ACC112 (cell line): Measurements from ENCODE around the gene SMIM21.

Experiments used
- H2AFZ ChIP-seq: fragments of 200-600 bp; sonication (generic); one replicate; pipeline ENCODE4 v1.6.0; 2017; ENCODE audit warnings: antibody characterized with exemption, low read length; ENCODE audit not compliant: unreplicated experiment
- H3K27ac ChIP-seq: fragments of 200-600 bp; sonication (generic); 2 replicates; pipeline ENCODE4 v1.5.1; 2014; ENCODE audit warnings: low read depth, mild to moderate bottlenecking, antibody characterized with exemption, low read length, moderate library complexity
- H3K27me3 ChIP-seq: fragments of 200-600 bp; sonication (generic); 2 replicates; pipeline ENCODE4 v1.6.1; 2014; ENCODE audit warnings: mild to moderate bottlenecking, antibody characterized with exemption, low read length, moderate library complexity, mixed read lengths; ENCODE audit not compliant: insufficient read depth
- H3K36me3 ChIP-seq: fragments of 200-600 bp; sonication (generic); 2 replicates; pipeline ENCODE4 v1.6.1; 2016; ENCODE audit warnings: mild to moderate bottlenecking, antibody characterized with exemption, low read length, moderate library complexity, mixed read lengths; ENCODE audit not compliant: insufficient read depth
- H3K4me1 ChIP-seq: fragments of 200-600 bp; sonication (generic); one replicate; pipeline ENCODE4 v1.6.1; 2016; ENCODE audit warnings: low read length, mixed read lengths; ENCODE audit not compliant: insufficient read depth, unreplicated experiment, control insufficient read depth
- H3K4me3 ChIP-seq: fragments of 200-600 bp; sonication (generic); 2 replicates; pipeline ENCODE4 v1.5.1; 2014; ENCODE audit warnings: mild to moderate bottlenecking, low read depth, low read length
- H3K79me2 ChIP-seq: fragments of 200-600 bp; sonication (generic); one replicate; pipeline ENCODE4 v1.6.0; 2016; ENCODE audit warnings: low read length; ENCODE audit not compliant: control insufficient read depth, unreplicated experiment, insufficient read depth

SMIM21 gene

GRCh38 chr18:75405351-75405750 is 22.2 kb downstream of the SMIM21 start:
- peaks cover 4% of the 10 kb centered on the region; the same call in 1 of the 2 replicates for H3K27me3 ChIP-seq
- H3K4me1 ChIP-seq = peaks cover 27% of the 10 kb centered on the region
- H3K27ac ChIP-seq = no peak overlapping the region
- H2AFZ ChIP-seq = no peak overlapping the region
- no peaks in the 10 kb centered on the region for H3K36me3 ChIP-seq
- no peaks in the 10 kb centered on the region for H3K79me2 ChIP-seq
- H3K4me3 ChIP-seq = no peak overlapping the region

DNA sequence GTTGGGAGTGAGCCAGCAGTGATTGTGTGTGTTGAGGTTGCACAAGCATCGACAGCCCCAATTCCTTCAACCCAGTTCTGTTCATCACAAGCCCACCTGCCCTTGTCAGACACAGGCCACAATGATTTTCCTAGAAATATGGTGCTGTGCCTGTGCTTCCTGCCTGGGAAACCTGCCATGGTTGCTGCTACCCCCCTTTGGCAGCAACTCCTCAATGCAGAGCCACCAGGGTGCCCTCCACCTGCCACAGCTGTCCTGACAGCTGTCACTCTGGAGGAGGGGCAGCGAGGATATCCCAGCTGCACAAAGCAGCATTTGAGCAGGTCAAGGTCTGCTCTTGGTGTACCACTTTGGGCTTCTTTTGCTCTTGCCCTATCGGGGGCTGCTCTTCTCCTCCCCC is 27.1 kb downstream of the SMIM21 start:
- no peak overlapping the region for H3K27ac ChIP-seq
- no peaks in the 10 kb centered on the region for H3K4me1 ChIP-seq
- no peak overlapping the region for H2AFZ ChIP-seq
- peaks cover 21% of the 10 kb centered on the region for H3K27me3 ChIP-seq
- H3K36me3 ChIP-seq = no peaks in the 10 kb centered on the region
- no peaks in the 10 kb centered on the region for H3K79me2 ChIP-seq
- H3K4me3 ChIP-seq = no peak overlapping the region

GRCh38 chr18:75395137-75395536 is 32.4 kb downstream of the SMIM21 start:
- no peak overlapping the region for H2AFZ ChIP-seq
- H3K27me3 ChIP-seq = peaks cover 24% of the 10 kb centered on the region
- H3K36me3 ChIP-seq = no peaks in the 10 kb centered on the region
- no peak overlapping the region for H3K27ac ChIP-seq
- no peaks in the 10 kb centered on the region for H3K4me1 ChIP-seq
- H3K79me2 ChIP-seq = no peaks in the 10 kb centered on the region
- H3K4me3 ChIP-seq = no peak overlapping the region

DNA sequence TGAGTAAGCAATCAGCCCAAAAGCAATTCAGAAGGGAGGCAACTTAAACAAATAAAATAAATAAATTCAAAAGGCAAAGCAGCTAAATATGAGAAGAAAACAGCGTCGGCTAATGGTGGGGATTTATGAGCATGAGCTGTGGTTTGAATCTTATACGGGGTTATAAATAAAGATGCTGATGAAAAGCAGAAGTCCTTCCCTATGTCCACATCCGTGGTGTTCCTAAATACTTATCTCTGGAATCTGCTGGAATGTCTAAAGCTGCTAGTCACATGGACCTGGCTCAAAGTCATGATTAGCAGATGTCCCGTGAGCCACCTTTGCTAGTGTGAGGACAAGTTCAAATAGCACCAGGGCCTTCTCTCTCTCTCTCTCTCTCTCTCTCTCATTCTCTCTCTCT is 33.8 kb downstream of the SMIM21 start:
- Histone ChIP-seq H3K79me2 (no peaks in the 10 kb centered on the region), H2AFZ (no peak overlapping the region), H3K4me1 (no peaks in the 10 kb centered on the region), H3K36me3 (no peaks in the 10 kb centered on the region), H3K27ac (no peak overlapping the region), H3K27me3 (peaks cover 19% of the 10 kb centered on the region; the same call in 1 of the 2 replicates), H3K4me3 (no peak overlapping the region)

- Histone ChIP-seq H2AFZ (no peak overlapping the region), H3K4me3 (no peak overlapping the region), H3K79me2 (no peaks in the 10 kb centered on the region), H3K27me3 (peaks cover 13% of the 10 kb centered on the region; the same call in 1 of the 2 replicates), H3K36me3 (no peaks in the 10 kb centered on the region), H3K27ac (no peak overlapping the region), H3K4me1 (no peaks in the 10 kb centered on the region)
These were observed 35.3 kb downstream of the SMIM21 start for GRCh38 chr18:75392226-75392578.

DNA sequence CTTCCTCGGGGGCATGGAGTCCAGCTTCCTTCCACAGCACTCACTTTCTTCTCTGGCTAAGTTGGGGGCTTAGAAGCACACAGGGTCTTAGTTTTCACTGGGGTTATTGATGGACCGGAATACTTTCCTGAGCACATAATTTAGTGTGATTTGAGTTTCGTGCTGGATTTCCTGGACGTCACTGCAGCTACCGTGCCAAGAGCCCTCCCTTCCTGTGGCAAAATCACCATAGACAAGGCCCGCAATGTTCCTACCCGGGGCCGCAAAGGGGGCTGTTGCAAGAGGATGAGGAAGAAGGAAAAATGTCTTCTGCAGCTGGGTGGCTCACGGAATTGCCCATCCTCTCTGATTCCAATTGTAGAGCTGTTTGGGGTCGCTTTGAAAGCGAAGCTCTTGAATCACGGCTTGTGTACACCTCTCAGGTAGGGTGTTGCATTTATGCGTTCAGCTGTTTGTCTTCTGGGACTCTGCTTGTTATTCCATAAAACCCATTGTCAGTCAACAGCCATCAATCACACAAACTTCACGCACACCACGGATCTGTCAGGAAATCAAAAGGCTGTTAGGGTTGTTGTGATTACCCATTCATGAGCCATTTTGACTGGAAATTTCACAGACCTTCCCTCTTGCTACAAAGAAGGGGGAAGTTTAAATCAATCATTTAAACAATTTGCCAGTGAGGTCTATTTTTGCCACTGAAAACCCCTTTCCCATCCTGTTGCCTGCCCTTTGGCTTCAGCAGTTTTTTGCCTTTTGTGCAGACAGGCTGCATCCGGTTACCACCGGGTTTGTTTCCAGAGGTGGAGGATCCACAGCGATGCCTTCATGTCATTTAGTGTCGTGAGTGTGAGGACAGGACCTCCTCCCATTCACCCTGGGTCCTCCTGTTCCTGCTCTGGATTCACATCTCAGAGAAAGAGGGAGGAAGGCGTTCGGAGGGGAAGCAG is 36.0 kb downstream of the SMIM21 start:
- Histone ChIP-seq H2AFZ (no peak overlapping the region), H3K27ac (no peak overlapping the region), H3K4me1 (no peaks in the 10 kb centered on the region), H3K79me2 (no peaks in the 10 kb centered on the region), H3K36me3 (no peaks in the 10 kb centered on the region), H3K4me3 (no peak overlapping the region), H3K27me3 (peaks cover 9% of the 10 kb centered on the region; the same call in 1 of the 2 replicates)

GRCh38 chr18:75390854-75391253 is 36.6 kb downstream of the SMIM21 start:
- Histone ChIP-seq H3K4me1 (no peaks in the 10 kb centered on the region), H3K4me3 (no peak overlapping the region), H3K36me3 (no peaks in the 10 kb centered on the region), H3K27ac (no peak overlapping the region), H2AFZ (no peak overlapping the region), H3K27me3 (peaks cover 14% of the 10 kb centered on the region), H3K79me2 (no peaks in the 10 kb centered on the region)

- no peak overlapping the region for H3K4me3 ChIP-seq
- H3K4me1 ChIP-seq = no peaks in the 10 kb centered on the region
- H3K36me3 ChIP-seq = no peaks in the 10 kb centered on the region
- H3K27me3 ChIP-seq = peaks cover 39% of the 10 kb centered on the region
- H2AFZ ChIP-seq = no peak overlapping the region
- H3K79me2 ChIP-seq = no peaks in the 10 kb centered on the region
- H3K27ac ChIP-seq = no peak overlapping the region
These were observed 43.4 kb downstream of the SMIM21 start for GRCh38 chr18:75384144-75384543.

GRCh38 chr18:75378376-75379315 is 48.9 kb downstream of the SMIM21 start:
- Histone ChIP-seq H3K4me3 (no peak overlapping the region), H3K27me3 (peaks cover 24% of the 10 kb centered on the region), H2AFZ (no peak overlapping the region), H3K36me3 (no peaks in the 10 kb centered on the region), H3K27ac (no peak overlapping the region), H3K4me1 (no peaks in the 10 kb centered on the region), H3K79me2 (no peaks in the 10 kb centered on the region)

DNA sequence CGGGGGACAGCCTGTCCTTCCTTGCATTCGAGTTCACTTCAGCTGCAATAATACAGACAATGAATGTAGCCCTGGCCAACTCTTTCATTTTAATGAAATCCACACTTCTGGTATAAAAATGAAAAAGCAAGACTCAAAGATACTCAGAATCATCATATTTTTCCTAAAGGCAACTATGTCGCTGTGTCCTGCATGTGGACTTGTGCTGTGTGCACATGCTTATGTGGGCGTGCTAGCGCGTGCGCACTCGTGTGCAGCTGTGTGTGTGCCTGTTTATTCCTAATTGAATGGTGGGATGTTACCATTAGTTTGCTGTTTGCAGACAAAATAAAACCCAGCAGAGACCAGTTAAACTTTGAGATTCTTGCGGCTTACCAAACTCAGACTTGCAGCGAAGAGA is 49.6 kb downstream of the SMIM21 start:
- no peaks in the 10 kb centered on the region for H3K79me2 ChIP-seq
- H3K4me1 ChIP-seq = no peaks in the 10 kb centered on the region
- no peak overlapping the region for H2AFZ ChIP-seq
- H3K27ac ChIP-seq = no peak overlapping the region
- no peak overlapping the region for H3K4me3 ChIP-seq
- H3K36me3 ChIP-seq = no peaks in the 10 kb centered on the region
- peaks cover 19% of the 10 kb centered on the region for H3K27me3 ChIP-seq
